Adrenal gland (tissue), 5 donors: ENCODE data around the gene FAM118B.

Experiments
- POLR2A ChIP-seq, 2 donors: fragments of 450-650 bp; IDR thresholded peaks; one replicate each; pipeline ENCODE4 v1.6.1; 2017; ENCODE audit warnings: antibody characterized with exemption in 2 of 2, mild to moderate bottlenecking in 2 of 2, moderate library complexity in 1 of 2
- TF ChIP-seq, protein P1 (sequence below), 6 experiments: fragments of 450-650 bp in 4 of 6; fragments of 200-600 bp in 2 of 6; sonication (generic) in 1 of 6; IDR thresholded peaks; 1 replicate in 5 of 6; 2 replicates in 1 of 6; pipeline versions ENCODE4 v1.5.1 to v1.8.0; 2016 to 2021; ENCODE audit warnings: antibody characterized with exemption in 6 of 6, mild to moderate bottlenecking in 2 of 6, moderate library complexity in 1 of 6
- donor health status: DM: no; HTN: no; CAD: no.

- no peak for TF ChIP-seq POLR2A (IDR thresholded peaks at IDR 0.05)
- TF ChIP-seq, protein P1, sequence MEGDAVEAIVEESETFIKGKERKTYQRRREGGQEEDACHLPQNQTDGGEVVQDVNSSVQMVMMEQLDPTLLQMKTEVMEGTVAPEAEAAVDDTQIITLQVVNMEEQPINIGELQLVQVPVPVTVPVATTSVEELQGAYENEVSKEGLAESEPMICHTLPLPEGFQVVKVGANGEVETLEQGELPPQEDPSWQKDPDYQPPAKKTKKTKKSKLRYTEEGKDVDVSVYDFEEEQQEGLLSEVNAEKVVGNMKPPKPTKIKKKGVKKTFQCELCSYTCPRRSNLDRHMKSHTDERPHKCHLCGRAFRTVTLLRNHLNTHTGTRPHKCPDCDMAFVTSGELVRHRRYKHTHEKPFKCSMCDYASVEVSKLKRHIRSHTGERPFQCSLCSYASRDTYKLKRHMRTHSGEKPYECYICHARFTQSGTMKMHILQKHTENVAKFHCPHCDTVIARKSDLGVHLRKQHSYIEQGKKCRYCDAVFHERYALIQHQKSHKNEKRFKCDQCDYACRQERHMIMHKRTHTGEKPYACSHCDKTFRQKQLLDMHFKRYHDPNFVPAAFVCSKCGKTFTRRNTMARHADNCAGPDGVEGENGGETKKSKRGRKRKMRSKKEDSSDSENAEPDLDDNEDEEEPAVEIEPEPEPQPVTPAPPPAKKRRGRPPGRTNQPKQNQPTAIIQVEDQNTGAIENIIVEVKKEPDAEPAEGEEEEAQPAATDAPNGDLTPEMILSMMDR (IDR thresholded peaks at IDR 0.05): no peak
Measured at GRCh38 chr11:126165757-126166156, 45.8 kb upstream of the FAM118B start.
